Measurements from ENCODE around the gene GPR3.
"Not testable (repeated sequence)": the region's sequence is repeated elsewhere in the genome, so short reads cannot be mapped to it uniquely, and the experiment has no call there.

The GPR3 gene

GRCh38 chr1:27398405-27399149 lies 6.2 kb downstream of the GPR3 start:
- DNase-seq (ENCODE audit: low read depth in 1 of 2, low spot score in 1 of 2) = no peak

- no peak for DNase-seq (ENCODE audit: low read depth in 1 of 2, low spot score in 1 of 2)
These were observed 7.0 kb downstream of the GPR3 start for GRCh38 chr1:27399251-27400025.

- DNase-seq (ENCODE audit: low read depth in 1 of 2, low spot score in 1 of 2) = no peak
These were observed 7.9 kb downstream of the GPR3 start for GRCh38 chr1:27400082-27400962.

- no peak for DNase-seq (ENCODE audit: low read depth in 1 of 2, low spot score in 1 of 2)
These were observed 8.5 kb downstream of the GPR3 start for GRCh38 chr1:27400963-27401341.

GRCh38 chr1:27402349-27402754 lies 9.9 kb downstream of the GPR3 start:
- DNase-seq (ENCODE audit: low read depth in 1 of 2, low spot score in 1 of 2) = no peak

GRCh38 chr1:27403065-27403726 lies 10.8 kb downstream of the GPR3 start:
- no peak for DNase-seq (ENCODE audit: low read depth in 1 of 2, low spot score in 1 of 2)

- no peak for DNase-seq (ENCODE audit: low read depth in 1 of 2, low spot score in 1 of 2)
These were observed 11.5 kb downstream of the GPR3 start for GRCh38 chr1:27403931-27404330.

GRCh38 chr1:27405074-27405473 lies 12.7 kb downstream of the GPR3 start:
- DNase-seq (ENCODE audit: low read depth in 1 of 2, low spot score in 1 of 2) = no peak

- DNase-seq (ENCODE audit: low read depth in 1 of 2, low spot score in 1 of 2) = not testable (repeated sequence)
These were observed 13.4 kb downstream of the GPR3 start for GRCh38 chr1:27405598-27406361.

- no peak for DNase-seq (ENCODE audit: low read depth in 1 of 2, low spot score in 1 of 2)
These were observed 13.9 kb downstream of the GPR3 start for GRCh38 chr1:27406362-27406680.

- DNase-seq (ENCODE audit: low read depth in 1 of 2, low spot score in 1 of 2) = not testable (repeated sequence)
These were observed 14.4 kb downstream of the GPR3 start for GRCh38 chr1:27406791-27407190.

GRCh38 chr1:27408151-27408550 lies 15.7 kb downstream of the GPR3 start:
- DNase-seq (ENCODE audit: low read depth in 1 of 2, low spot score in 1 of 2) = no peak

GRCh38 chr1:27409669-27410068 lies 17.2 kb downstream of the GPR3 start:
- DNase-seq (ENCODE audit: low read depth in 1 of 2, low spot score in 1 of 2) = no peak

- DNase-seq (ENCODE audit: low read depth in 1 of 2, low spot score in 1 of 2) = no peak
These were observed 18.3 kb downstream of the GPR3 start for GRCh38 chr1:27410709-27411108.

GRCh38 chr1:27412502-27412901 lies 20.1 kb downstream of the GPR3 start:
- DNase-seq (ENCODE audit: low read depth in 1 of 2, low spot score in 1 of 2) = no peak

- DNase-seq (ENCODE audit: low read depth in 1 of 2, low spot score in 1 of 2) = no peak
These were observed 20.6 kb downstream of the GPR3 start for GRCh38 chr1:27413004-27413403.

- DNase-seq (ENCODE audit: low read depth in 1 of 2, low spot score in 1 of 2) = no peak
These were observed 21.7 kb downstream of the GPR3 start for GRCh38 chr1:27414091-27414490.

GRCh38 chr1:27416387-27417111 lies 24.1 kb downstream of the GPR3 start:
- no peak for DNase-seq (ENCODE audit: low read depth in 1 of 2, low spot score in 1 of 2)

GRCh38 chr1:27417713-27418112 lies 25.3 kb downstream of the GPR3 start:
- no peak for DNase-seq (ENCODE audit: low read depth in 1 of 2, low spot score in 1 of 2)

Measured in activated T-helper 1 cell treated with anti-CD3 and anti-CD28 coated beads, Interleukin-2, amount 50 U/mL, for 16 hours (primary cell).